Prostate gland (tissue), 2 donors: ENCODE results near the gene ADAM10.

Source experiments
- CTCF ChIP-seq, 4 experiments: fragments of 200-600 bp in 2 of 4; fragments of 450-650 bp in 2 of 4; sonication (generic) in 2 of 4; IDR thresholded peaks; 1 replicate in 3 of 4; 2 replicates in 1 of 4; pipeline ENCODE4 v1.5.1; 2016 to 2019; ENCODE audit warnings: antibody characterized with exemption in 4 of 4, mild to moderate bottlenecking in 2 of 4, moderate library complexity in 2 of 4
- POLR2A ChIP-seq: fragments of 450-650 bp; IDR thresholded peaks from one replicate; pipeline ENCODE4 v1.6.1; 2016; ENCODE audit warnings: antibody characterized with exemption, mild to moderate bottlenecking
- POLR2AphosphoS5 ChIP-seq: sonication (generic); formaldehyde crosslinking; IDR thresholded peaks from one replicate; pipeline ENCODE4 v1.6.1; 2017; ENCODE audit warnings: antibody characterized with exemption

- TF ChIP-seq CTCF (IDR thresholded peaks at IDR 0.05) (no peak), POLR2A (no peak), POLR2AphosphoS5 (no peak)
These were observed 42.1 kb downstream of the ADAM10 start for GRCh38 chr15:58707397-58707796.
